Astrocyte (in vitro differentiated cells and primary cell): ENCODE data around the gene FNDC3B.

ENCODE experiments used
- CTCF ChIP-seq: IDR thresholded peaks from 2 replicates; pipeline ENCODE4 v1.5.1; 2011; ENCODE audit warnings: low read depth, mild to moderate bottlenecking, inconsistent platforms, low read length, moderate library complexity; ENCODE audit not compliant: insufficient read depth
- EZH2 ChIP-seq: IDR thresholded peaks from 2 replicates; pipeline ENCODE4 v1.6.1; 2012; ENCODE audit warnings: mild to moderate bottlenecking, low read length, inconsistent platforms; ENCODE audit not compliant: insufficient read depth

GRCh38 chr3:172372895-172373294 is 333.5 kb downstream of the FNDC3B start:
- TF ChIP-seq CTCF (no peak), EZH2 (no peak)
